Measurements from ENCODE around the gene EVL.

GRCh38 chr14:100170880-100171279 is 105.7 kb downstream of the EVL start:
- TF ChIP-seq, protein P1, sequence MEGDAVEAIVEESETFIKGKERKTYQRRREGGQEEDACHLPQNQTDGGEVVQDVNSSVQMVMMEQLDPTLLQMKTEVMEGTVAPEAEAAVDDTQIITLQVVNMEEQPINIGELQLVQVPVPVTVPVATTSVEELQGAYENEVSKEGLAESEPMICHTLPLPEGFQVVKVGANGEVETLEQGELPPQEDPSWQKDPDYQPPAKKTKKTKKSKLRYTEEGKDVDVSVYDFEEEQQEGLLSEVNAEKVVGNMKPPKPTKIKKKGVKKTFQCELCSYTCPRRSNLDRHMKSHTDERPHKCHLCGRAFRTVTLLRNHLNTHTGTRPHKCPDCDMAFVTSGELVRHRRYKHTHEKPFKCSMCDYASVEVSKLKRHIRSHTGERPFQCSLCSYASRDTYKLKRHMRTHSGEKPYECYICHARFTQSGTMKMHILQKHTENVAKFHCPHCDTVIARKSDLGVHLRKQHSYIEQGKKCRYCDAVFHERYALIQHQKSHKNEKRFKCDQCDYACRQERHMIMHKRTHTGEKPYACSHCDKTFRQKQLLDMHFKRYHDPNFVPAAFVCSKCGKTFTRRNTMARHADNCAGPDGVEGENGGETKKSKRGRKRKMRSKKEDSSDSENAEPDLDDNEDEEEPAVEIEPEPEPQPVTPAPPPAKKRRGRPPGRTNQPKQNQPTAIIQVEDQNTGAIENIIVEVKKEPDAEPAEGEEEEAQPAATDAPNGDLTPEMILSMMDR (IDR thresholded peaks at IDR 0.05) = no peak
- no peak for TF ChIP-seq POLR2A (IDR thresholded peaks at IDR 0.05)
- no peak for TF ChIP-seq POLR2AphosphoS5 (IDR thresholded peaks at IDR 0.05)

Data from prostate gland (tissue), 2 donors.